ENCODE data around the gene KANSL1. TPM values are rescaled to one million over a fixed set of nuclear protein-coding genes. Genes with fewer than 3 reads are reported as not detected.
"Not testable (repeated sequence)": the region's sequence is repeated elsewhere in the genome, so short reads cannot be mapped to it uniquely, and the experiment has no call there.

Gene KANSL1
- total and polyA plus RNA-seq, 9 donors, result 30.4 to 107 (median 77.7) TPM

DNA sequence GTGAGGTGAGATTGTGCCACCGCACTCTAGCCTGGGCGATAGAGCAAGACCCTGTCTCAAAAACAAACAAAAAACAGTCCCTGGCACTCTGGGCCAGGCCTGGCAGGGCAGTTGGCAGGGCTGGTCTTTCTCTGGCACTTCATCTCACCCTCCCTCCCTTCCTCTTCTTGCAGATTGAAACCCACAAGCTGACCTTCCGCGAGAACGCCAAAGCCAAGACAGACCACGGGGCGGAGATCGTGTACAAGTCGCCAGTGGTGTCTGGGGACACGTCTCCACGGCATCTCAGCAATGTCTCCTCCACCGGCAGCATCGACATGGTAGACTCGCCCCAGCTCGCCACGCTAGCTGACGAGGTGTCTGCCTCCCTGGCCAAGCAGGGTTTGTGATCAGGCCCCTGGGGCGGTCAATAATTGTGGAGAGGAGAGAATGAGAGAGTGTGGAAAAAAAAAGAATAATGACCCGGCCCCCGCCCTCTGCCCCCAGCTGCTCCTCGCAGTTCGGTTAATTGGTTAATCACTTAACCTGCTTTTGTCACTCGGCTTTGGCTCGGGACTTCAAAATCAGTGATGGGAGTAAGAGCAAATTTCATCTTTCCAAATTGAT is 169.3 kb downstream of the KANSL1 start:
- H3K4me1 ChIP-seq (ENCODE audit: insufficient read depth), result no peaks in the 10 kb centered on the region
- 89 to 94% (median 94%) methylated on average over 24 of the region's 24 CpGs for WGBS, 3 donors
- no peaks in the 10 kb centered on the region for H3K36me3 ChIP-seq
- DNase-seq, result no peak
- intact Hi-C loops (cut with DNase I), result no loop called here
- no peak overlapping the region for H3K4me3 ChIP-seq
- TF ChIP-seq EP300 (IDR thresholded peaks at IDR 0.05) (no peak), POLR2A (IDR thresholded peaks at IDR 0.05) (no peak), CTCF (IDR thresholded peaks at IDR 0.05) (no peak)
- H3K9me3 ChIP-seq, result no peaks in the 10 kb centered on the region
- no peaks in the 10 kb centered on the region for H3K27me3 ChIP-seq
- no peak overlapping the region for H3K27ac ChIP-seq

DNA sequence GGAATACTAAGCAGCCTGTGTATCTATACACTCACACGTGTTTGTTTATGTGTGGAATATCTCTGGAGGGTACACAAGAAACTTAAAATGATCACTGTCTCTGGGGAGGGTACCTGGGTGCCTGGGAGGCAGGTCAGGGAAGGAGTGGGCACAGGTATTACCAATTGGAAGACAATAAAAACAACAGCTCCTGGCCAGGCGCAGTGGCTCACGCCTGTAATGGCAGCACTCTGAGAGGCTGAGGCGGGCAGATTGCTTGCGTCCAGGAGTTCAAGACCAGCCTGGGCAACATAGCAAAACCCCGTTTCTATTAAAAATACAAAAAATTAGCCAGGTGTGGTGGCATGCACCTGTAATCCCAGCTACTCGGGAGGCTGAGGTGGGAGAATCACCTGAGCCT is 169.9 kb downstream of the KANSL1 start:
- intact Hi-C loops (cut with DNase I), result not testable (repeated sequence)

DNA sequence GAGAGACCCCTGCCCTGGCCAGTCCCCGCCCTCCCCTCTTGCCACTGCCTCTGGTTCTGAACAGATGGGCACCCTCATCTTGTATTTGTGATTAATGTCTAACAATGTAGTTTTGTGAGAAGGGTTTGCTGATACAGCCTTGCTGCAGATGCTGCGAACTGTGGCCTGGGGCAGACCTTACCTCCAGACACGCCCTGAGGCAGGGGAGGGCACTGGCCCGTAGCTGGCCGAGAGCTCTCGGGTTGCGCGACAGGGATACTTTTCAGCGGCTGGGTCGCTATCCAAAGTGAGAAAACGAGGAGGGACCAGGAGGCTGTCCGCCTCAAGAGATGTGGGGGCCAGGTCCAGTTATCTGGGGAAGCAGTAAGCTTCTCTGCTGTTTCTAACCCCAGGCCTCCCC is 172.2 kb downstream of the KANSL1 start:
- no peaks in the 10 kb centered on the region for H3K4me1 ChIP-seq (ENCODE audit: insufficient read depth)
- DNase-seq, result no peak
- H3K9me3 ChIP-seq, result no peaks in the 10 kb centered on the region
- H3K4me3 ChIP-seq, result no peak overlapping the region
- TF ChIP-seq POLR2A (IDR thresholded peaks at IDR 0.05), result no peak
- TF ChIP-seq CTCF (IDR thresholded peaks at IDR 0.05), result no peak
- no peak for TF ChIP-seq EP300 (IDR thresholded peaks at IDR 0.05)
- no peak overlapping the region for H3K27ac ChIP-seq
- no peaks in the 10 kb centered on the region for H3K27me3 ChIP-seq
- intact Hi-C loops (cut with DNase I), result no loop called here
- 84 to 87% (median 84%) methylated on average over 12 of the region's 12 CpGs for WGBS, 3 donors
- no peaks in the 10 kb centered on the region for H3K36me3 ChIP-seq

More for the DNA sequence above, 169.9 kb downstream of the KANSL1 start:
- H3K27ac ChIP-seq; H3K9me3 ChIP-seq; H3K4me1 ChIP-seq (ENCODE audit: insufficient read depth); H3K4me3 ChIP-seq; H3K27me3 ChIP-seq; H3K36me3 ChIP-seq: not testable (repeated sequence)
- peak in 1 of 5 donors; percentile 15 for DNase-seq
- WGBS, 3 donors, result 80 to 93% (median 82%) methylated on average over 7 of the region's 7 CpGs

GRCh38 chr17:46020023-46020761 is 173.0 kb downstream of the KANSL1 start:
- H3K4me1 ChIP-seq (ENCODE audit: insufficient read depth), result no peaks in the 10 kb centered on the region
- TF ChIP-seq POLR2A (IDR thresholded peaks at IDR 0.05), result no peak
- no peak for TF ChIP-seq CTCF (IDR thresholded peaks at IDR 0.05)
- no peak for TF ChIP-seq EP300 (IDR thresholded peaks at IDR 0.05)
- intact Hi-C loops (cut with DNase I), result no loop called here
- no peaks in the 10 kb centered on the region for H3K36me3 ChIP-seq
- H3K27me3 ChIP-seq, result no peaks in the 10 kb centered on the region
- H3K4me3 ChIP-seq, result no peak overlapping the region
- H3K27ac ChIP-seq, result no peak overlapping the region
- peak in 1 of 5 donors; percentile 7 for DNase-seq
- 84 to 87% (median 87%) methylated on average over 14 of the region's 14 CpGs for WGBS, 3 donors
- H3K9me3 ChIP-seq, result no peaks in the 10 kb centered on the region

DNA sequence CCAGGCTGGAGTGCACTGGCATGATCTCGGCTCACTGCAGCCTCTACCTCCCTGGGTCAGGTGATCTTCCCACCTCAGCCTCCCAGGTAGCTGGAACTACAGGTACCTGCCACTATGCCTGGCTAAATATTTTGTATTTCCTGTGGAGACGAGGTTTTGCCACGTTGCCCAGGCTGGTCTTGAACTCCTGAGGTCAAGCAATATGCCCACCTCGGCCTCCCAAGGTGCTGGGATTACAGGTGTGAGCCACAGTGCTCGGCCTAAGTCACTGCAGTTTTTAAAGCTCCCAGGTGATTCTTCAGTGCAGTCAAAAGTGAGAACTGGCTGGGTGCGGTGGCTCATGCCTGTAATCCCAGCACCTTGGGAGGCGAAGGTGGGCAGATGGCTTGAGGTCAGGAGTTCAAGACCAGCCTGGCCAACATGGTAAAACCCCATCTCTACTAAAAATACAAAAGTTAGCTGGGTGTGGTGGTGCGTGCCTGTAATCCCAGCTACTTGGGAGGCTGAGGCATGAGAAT is 173.8 kb downstream of the KANSL1 start:
- H3K36me3 ChIP-seq; H3K4me1 ChIP-seq (ENCODE audit: insufficient read depth); H3K4me3 ChIP-seq; H3K9me3 ChIP-seq; intact Hi-C loops (cut with DNase I); H3K27me3 ChIP-seq; H3K27ac ChIP-seq: not testable (repeated sequence)
- 83 to 91% (median 85%) methylated on average over 8 of the region's 8 CpGs for WGBS, 3 donors
- peak in 1 of 5 donors; percentile 8 for DNase-seq
